Suprapubic skin (tissue), 4 donors: Measurements from ENCODE around the gene GIMAP8.

Experiments
- EP300 ChIP-seq: sonication (generic); formaldehyde crosslinking; IDR thresholded peaks from one replicate; pipeline ENCODE4 v1.6.1; 2017; ENCODE audit warnings: antibody characterized with exemption
- POLR2A ChIP-seq, 2 donors: fragments of 450-650 bp; IDR thresholded peaks; one replicate each; pipeline ENCODE4 v1.6.1; 2017; ENCODE audit warnings: antibody characterized with exemption in 2 of 2, mild to moderate bottlenecking in 2 of 2, moderate library complexity in 2 of 2
- POLR2AphosphoS5 ChIP-seq, 3 donors: sonication (generic); formaldehyde crosslinking; IDR thresholded peaks; one replicate each; pipeline ENCODE4 v1.6.1; 2017; ENCODE audit warnings: antibody characterized with exemption in 3 of 3
- TF ChIP-seq, protein P1 (sequence below), 2 donors: fragments of 200-600 bp in 1 of 2; fragments of 450-650 bp in 1 of 2; sonication (generic) in 1 of 2; IDR thresholded peaks; one replicate each; pipeline ENCODE4 v1.5.1; 2016 to 2019; ENCODE audit warnings: antibody characterized with exemption in 2 of 2, mild to moderate bottlenecking in 1 of 2, moderate library complexity in 1 of 2

DNA sequence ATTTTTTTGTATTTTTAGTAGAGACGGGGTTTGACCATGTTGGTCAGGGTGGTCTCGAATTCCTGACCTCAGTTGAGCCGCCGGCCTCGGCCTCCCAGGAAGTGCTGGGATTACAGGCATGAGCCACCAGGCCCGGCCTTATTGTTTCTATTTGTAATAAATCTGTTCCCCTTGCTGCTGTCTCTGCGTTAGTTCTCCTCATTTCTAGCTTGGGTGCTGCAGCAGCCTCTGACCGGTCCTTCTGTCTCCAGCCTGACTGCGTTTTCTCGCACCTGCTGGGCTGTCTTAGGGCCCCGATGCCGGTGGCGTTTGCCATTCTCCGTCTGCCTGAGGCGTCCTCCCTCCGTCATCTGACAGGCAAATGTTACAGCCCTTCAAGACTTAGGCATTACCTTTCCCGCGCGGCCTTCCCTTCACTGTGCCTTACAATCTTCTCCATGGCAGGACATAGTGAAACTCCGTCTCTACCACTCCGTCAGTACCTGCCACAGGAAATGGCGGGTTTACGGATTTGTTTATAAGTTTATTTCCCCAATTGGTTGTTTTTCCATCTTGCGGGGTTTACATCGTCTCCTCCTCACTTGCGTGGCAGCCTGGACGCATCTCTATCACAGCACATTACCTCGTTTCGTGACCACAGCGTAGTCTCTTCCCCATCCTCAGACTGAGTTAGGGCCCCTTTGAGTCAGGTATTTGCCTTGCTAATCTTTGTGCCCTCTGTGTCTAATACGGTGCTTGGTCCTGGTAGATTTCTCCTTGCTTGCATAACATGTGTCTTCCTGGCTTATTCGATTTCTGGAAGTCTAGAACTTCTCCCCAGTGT lies 2.3 kb upstream of the GIMAP8 start:
- no peak for TF ChIP-seq POLR2AphosphoS5 (IDR thresholded peaks at IDR 0.05)
- TF ChIP-seq EP300: no peak
- TF ChIP-seq, protein P1, sequence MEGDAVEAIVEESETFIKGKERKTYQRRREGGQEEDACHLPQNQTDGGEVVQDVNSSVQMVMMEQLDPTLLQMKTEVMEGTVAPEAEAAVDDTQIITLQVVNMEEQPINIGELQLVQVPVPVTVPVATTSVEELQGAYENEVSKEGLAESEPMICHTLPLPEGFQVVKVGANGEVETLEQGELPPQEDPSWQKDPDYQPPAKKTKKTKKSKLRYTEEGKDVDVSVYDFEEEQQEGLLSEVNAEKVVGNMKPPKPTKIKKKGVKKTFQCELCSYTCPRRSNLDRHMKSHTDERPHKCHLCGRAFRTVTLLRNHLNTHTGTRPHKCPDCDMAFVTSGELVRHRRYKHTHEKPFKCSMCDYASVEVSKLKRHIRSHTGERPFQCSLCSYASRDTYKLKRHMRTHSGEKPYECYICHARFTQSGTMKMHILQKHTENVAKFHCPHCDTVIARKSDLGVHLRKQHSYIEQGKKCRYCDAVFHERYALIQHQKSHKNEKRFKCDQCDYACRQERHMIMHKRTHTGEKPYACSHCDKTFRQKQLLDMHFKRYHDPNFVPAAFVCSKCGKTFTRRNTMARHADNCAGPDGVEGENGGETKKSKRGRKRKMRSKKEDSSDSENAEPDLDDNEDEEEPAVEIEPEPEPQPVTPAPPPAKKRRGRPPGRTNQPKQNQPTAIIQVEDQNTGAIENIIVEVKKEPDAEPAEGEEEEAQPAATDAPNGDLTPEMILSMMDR (IDR thresholded peaks at IDR 0.05): no peak
- TF ChIP-seq POLR2A (IDR thresholded peaks at IDR 0.05): no peak
